GM18519 (cell line): ENCODE results near the gene SYK.

Experiments used
- ATAC-seq: cut with Tn5 transposase; IDR thresholded peaks from one replicate; pipeline ENCODE4 v1.9.1; 2021; ENCODE audit warnings: mild to moderate bottlenecking, moderate library complexity; ENCODE audit not compliant: unreplicated experiment, low FRiP score

SYK gene

GRCh38 chr9:90925581-90926257 is 124.1 kb downstream of the SYK start:
- ATAC-seq, result no peak

- ATAC-seq, result no peak
Observed at GRCh38 chr9:90926936-90927335, 125.3 kb downstream of the SYK start.

- no peak for ATAC-seq
Observed at GRCh38 chr9:90927496-90927895, 125.9 kb downstream of the SYK start.

- ATAC-seq, result no peak
Observed at GRCh38 chr9:90929626-90930025, 128.0 kb downstream of the SYK start.

GRCh38 chr9:90933468-90933867 is 131.8 kb downstream of the SYK start:
- ATAC-seq, result no peak

GRCh38 chr9:90939351-90939750 is 137.7 kb downstream of the SYK start:
- no peak for ATAC-seq

- ATAC-seq, result no peak
Observed at GRCh38 chr9:90940280-90940679, 138.7 kb downstream of the SYK start.

GRCh38 chr9:90941661-90942060 is 140.0 kb downstream of the SYK start:
- ATAC-seq, result no peak

GRCh38 chr9:90942555-90942954 is 140.9 kb downstream of the SYK start:
- ATAC-seq, result no peak

- ATAC-seq, result no peak
Observed at GRCh38 chr9:90943341-90943740, 141.7 kb downstream of the SYK start.

GRCh38 chr9:90945336-90945735 is 143.7 kb downstream of the SYK start:
- ATAC-seq, result no peak

- no peak for ATAC-seq
Observed at GRCh38 chr9:90946982-90947381, 145.4 kb downstream of the SYK start.
